Measurements from ENCODE around the gene CIZ1. TPM values are rescaled to one million over a fixed set of nuclear protein-coding genes. Genes with fewer than 3 reads are reported as not detected.
A peak's percentile ranks its signal among the peaks of the same experiment; 100 is the strongest.

The CIZ1 gene
- total and polyA plus RNA-seq, 2 of the 13 experiments (the other 11 are each of a cell fraction or from before 2014, with no cell fraction given) = 30.6 to 50.3 TPM

DNA sequence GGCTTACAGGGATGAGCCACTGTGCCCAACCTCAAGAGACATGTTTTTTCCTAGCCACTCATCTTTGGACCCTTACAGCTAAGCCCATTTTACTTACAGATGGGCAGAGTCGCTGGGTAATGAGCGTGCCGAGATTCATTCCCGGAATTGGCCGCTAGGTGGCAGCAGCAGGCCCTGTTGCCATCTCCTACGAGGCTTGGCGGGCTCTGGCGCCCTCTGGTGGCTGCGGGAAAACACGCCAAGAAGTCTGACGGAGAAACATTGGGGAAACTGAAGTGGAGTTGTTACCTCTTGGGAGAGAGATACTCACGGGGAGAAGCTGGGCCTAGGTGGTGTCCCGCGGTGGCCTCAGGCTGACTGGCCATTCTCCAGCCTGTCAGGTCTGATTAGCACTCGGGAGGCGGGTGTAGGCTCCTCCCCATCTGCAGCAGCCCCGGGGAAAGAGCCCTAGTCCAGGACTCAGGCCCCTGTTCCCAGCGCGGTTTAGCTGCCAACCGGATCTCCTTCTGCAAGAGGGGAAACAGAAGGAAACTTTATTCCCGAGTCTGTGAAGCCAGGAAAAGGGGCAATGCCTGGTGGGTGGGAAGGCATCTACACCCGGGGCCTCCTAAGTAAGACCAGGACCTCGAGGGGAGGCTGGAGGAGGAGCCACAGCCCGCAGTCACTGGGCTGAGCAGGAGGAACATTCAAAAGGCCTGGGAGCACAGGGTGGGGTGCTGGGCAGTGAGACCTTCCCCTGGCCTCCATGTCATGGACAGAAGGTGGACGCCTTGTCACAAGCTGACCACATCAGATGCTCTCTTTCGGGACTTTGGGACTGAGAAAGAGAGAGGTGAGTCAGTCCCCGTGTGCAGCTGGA, 73.5 kb downstream of the CIZ1 start (continued):
- TF ChIP-seq, protein P1, sequence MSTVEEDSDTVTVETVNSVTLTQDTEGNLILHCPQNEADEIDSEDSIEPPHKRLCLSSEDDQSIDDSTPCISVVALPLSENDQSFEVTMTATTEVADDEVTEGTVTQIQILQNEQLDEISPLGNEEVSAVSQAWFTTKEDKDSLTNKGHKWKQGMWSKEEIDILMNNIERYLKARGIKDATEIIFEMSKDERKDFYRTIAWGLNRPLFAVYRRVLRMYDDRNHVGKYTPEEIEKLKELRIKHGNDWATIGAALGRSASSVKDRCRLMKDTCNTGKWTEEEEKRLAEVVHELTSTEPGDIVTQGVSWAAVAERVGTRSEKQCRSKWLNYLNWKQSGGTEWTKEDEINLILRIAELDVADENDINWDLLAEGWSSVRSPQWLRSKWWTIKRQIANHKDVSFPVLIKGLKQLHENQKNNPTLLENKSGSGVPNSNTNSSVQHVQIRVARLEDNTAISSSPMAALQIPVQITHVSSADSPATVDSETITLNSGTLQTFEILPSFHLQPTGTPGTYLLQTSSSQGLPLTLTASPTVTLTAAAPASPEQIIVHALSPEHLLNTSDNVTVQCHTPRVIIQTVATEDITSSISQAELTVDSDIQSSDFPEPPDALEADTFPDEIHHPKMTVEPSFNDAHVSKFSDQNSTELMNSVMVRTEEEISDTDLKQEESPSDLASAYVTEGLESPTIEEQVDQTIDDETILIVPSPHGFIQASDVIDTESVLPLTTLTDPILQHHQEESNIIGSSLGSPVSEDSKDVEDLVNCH (CRISPR knock-in tag; IDR thresholded peaks at IDR 0.05) = no peak
- TF ChIP-seq NFYB (CRISPR knock-in tag; IDR thresholded peaks at IDR 0.05) (no peak; the same call in 1 of the 2 replicates), ZNF775 (CRISPR knock-in tag; IDR thresholded peaks at IDR 0.05; ENCODE audit: borderline replicate concordance) (no peak), ATAD3A (CRISPR knock-in tag; IDR thresholded peaks at IDR 0.05) (no peak), ZNF614 (CRISPR knock-in tag; IDR thresholded peaks at IDR 0.05; ENCODE audit: borderline replicate concordance) (peak; percentile 48; the same call in 1 of the 2 replicates), FIP1L1 (IDR thresholded peaks at IDR 0.05; ENCODE audit: borderline replicate concordance, insufficient read depth, low read depth, low read length) (no peak), PHF8 (CRISPR knock-in tag; IDR thresholded peaks at IDR 0.05) (no peak), ZNF205 (CRISPR knock-in tag; IDR thresholded peaks at IDR 0.05) (peak; percentile 61; the same call in 1 of the 2 replicates), ZNF781 (CRISPR knock-in tag; IDR thresholded peaks at IDR 0.05; ENCODE audit: borderline replicate concordance, not compliant biosample characterization) (peak; percentile 67), KDM5B (CRISPR knock-in tag; IDR thresholded peaks at IDR 0.05; ENCODE audit: borderline replicate concordance) (no peak; the same call in 1 of the 2 replicates), PAWR (CRISPR knock-in tag; IDR thresholded peaks at IDR 0.05; ENCODE audit: borderline replicate concordance) (no peak), ZNF253 (CRISPR knock-in tag; IDR thresholded peaks at IDR 0.05; ENCODE audit: borderline replicate concordance) (no peak), ZNF772 (CRISPR knock-in tag; IDR thresholded peaks at IDR 0.05) (no peak), CAMTA2 (CRISPR knock-in tag; IDR thresholded peaks at IDR 0.05; ENCODE audit: borderline replicate concordance) (no peak), SMC3 (IDR thresholded peaks at IDR 0.05; ENCODE audit: low read length) (peak; percentile 90), ASH2L (IDR thresholded peaks at IDR 0.05; ENCODE audit: insufficient read length, low read depth, low read length) (no peak), SMARCC2 (IDR thresholded peaks at IDR 0.05) (no peak), FOXJ3 (CRISPR knock-in tag; IDR thresholded peaks at IDR 0.05; ENCODE audit: borderline replicate concordance) (no peak; the same call in 1 of the 2 replicates)
- TF ChIP-seq, protein P2, sequence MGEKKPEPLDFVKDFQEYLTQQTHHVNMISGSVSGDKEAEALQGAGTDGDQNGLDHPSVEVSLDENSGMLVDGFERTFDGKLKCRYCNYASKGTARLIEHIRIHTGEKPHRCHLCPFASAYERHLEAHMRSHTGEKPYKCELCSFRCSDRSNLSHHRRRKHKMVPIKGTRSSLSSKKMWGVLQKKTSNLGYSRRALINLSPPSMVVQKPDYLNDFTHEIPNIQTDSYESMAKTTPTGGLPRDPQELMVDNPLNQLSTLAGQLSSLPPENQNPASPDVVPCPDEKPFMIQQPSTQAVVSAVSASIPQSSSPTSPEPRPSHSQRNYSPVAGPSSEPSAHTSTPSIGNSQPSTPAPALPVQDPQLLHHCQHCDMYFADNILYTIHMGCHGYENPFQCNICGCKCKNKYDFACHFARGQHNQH (CRISPR knock-in tag; IDR thresholded peaks at IDR 0.05) = peak; percentile 77
- TF ChIP-seq, protein P3, sequence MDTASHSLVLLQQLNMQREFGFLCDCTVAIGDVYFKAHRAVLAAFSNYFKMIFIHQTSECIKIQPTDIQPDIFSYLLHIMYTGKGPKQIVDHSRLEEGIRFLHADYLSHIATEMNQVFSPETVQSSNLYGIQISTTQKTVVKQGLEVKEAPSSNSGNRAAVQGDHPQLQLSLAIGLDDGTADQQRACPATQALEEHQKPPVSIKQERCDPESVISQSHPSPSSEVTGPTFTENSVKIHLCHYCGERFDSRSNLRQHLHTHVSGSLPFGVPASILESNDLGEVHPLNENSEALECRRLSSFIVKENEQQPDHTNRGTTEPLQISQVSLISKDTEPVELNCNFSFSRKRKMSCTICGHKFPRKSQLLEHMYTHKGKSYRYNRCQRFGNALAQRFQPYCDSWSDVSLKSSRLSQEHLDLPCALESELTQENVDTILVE (CRISPR knock-in tag; IDR thresholded peaks at IDR 0.05) = peak; percentile 55; the same call in 1 of the 2 replicates

All from HepG2 (cell line).